Keratinocyte (primary cell): Measurements from ENCODE around the gene SYT9. TPM values are rescaled to one million over a fixed set of nuclear protein-coding genes. Genes with fewer than 3 reads are reported as not detected.

Experiments
- DNase-seq: peaks from one replicate; pipeline ENCODE4 v3.0.0-alpha.2; 2011; ENCODE audit warnings: low read depth, missing footprints, low spot score
- FAIRE-seq: peaks from 2 replicates; lab custom pipeline; 2011; peaks lifted over from hg19 to GRCh38; lab: Jason Lieb, UNC
- H2AFZ ChIP-seq: 2 replicates; pipeline ENCODE4 v1.6.0; 2012; ENCODE audit warnings: low read length, control low read depth, inconsistent platforms; ENCODE audit not compliant: control insufficient read depth
- H3K27ac ChIP-seq: 2 replicates; pipeline ENCODE4 v1.5.1; 2011; ENCODE audit warnings: low read length; ENCODE audit not compliant: control insufficient read depth, insufficient read depth
- H3K27me3 ChIP-seq: 3 replicates; pipeline ENCODE4 v1.6.0; 2011; ENCODE audit warnings: low read length; ENCODE audit not compliant: control insufficient read depth, insufficient read depth; ENCODE audit errors: extremely low read depth
- H3K36me3 ChIP-seq, 2 experiments: 2 replicates in 1 of 2; 3 replicates in 1 of 2; pipeline ENCODE4 v1.5.1; 2011; ENCODE audit warnings: low read length in 2 of 2, mild to moderate bottlenecking in 1 of 2; ENCODE audit not compliant: control insufficient read depth in 2 of 2, insufficient read depth in 2 of 2; ENCODE audit errors: extremely low read depth in 1 of 2
- H3K4me1 ChIP-seq: 3 replicates; pipeline ENCODE4 v1.5.1; 2011; ENCODE audit warnings: low read length; ENCODE audit not compliant: control insufficient read depth, insufficient read depth; ENCODE audit errors: extremely low read depth
- H3K4me2 ChIP-seq: 3 replicates; pipeline ENCODE4 v1.6.0; 2011; ENCODE audit warnings: low read depth, low read length; ENCODE audit not compliant: control insufficient read depth, insufficient read depth; ENCODE audit errors: extremely low read depth
- H3K4me3 ChIP-seq, 3 experiments: fragments of 200-600 bp in 1 of 3; sonication (generic) in 1 of 3; 2 replicates in 2 of 3; 3 replicates in 1 of 3; pipeline ENCODE4 v1.5.1; 2011 to 2016; ENCODE audit warnings: low read length in 3 of 3, mild to moderate bottlenecking in 3 of 3, control low read depth in 2 of 3, inconsistent platforms in 1 of 3, low read depth in 1 of 3, mixed read lengths in 1 of 3, mixed run types in 1 of 3, moderate library complexity in 1 of 3; ENCODE audit not compliant: control insufficient read depth in 2 of 3, insufficient read depth in 2 of 3; ENCODE audit errors: extremely low read depth in 1 of 3
- H3K79me2 ChIP-seq: 2 replicates; pipeline ENCODE4 v1.6.0; 2012; ENCODE audit warnings: low read length; ENCODE audit not compliant: control insufficient read depth, insufficient read depth
- H3K9ac ChIP-seq: 3 replicates; pipeline ENCODE4 v1.6.0; 2011; ENCODE audit warnings: low read length; ENCODE audit not compliant: control insufficient read depth, insufficient read depth; ENCODE audit errors: extremely low read depth
- H3K9me1 ChIP-seq: 3 replicates; pipeline ENCODE4 v1.6.0; 2011; ENCODE audit warnings: low read length; ENCODE audit not compliant: control insufficient read depth, insufficient read depth; ENCODE audit errors: extremely low read depth
- H3K9me3 ChIP-seq: 2 replicates; pipeline ENCODE4 v1.5.1; 2012; ENCODE audit warnings: low read depth, low read length; ENCODE audit not compliant: control insufficient read depth
- H4K20me1 ChIP-seq: 3 replicates; pipeline ENCODE4 v1.6.0; 2011; ENCODE audit warnings: low read length; ENCODE audit not compliant: control insufficient read depth, insufficient read depth; ENCODE audit errors: extremely low read depth
- EZH2 ChIP-seq: IDR thresholded peaks from one replicate; pipeline ENCODE4 v1.6.1; 2012; ENCODE audit warnings: inconsistent platforms, mild to moderate bottlenecking, low read length, moderate library complexity
- dilution Hi-C: fragments of 300-500 bp; cut with MboI; formaldehyde crosslinking; loops from one replicate; pipeline ENCODE4 v1.7.0; 2020; ENCODE audit warnings: low sequenced_read_pairs; ENCODE audit not compliant: extremely low pct_ligation_motif_present
- polyA plus RNA-seq, 5 experiments: library from polyadenylated mRNA; depleted of rRNA in 3 of 5; stranded (reverse) in 3 of 5; stranded (forward) in 1 of 5; unstranded in 1 of 5; fragments of >200 nt; gene quantifications; 1 replicate in 1 of 5; 2 replicates in 3 of 5; 3 replicates in 1 of 5; pipeline versions ENCODE4 v1.2.1 to v1.2.3, GENCODE V29; 2011 to 2012; ENCODE audit warnings: missing spikeins in 2 of 5, low read depth in 1 of 5, low replicate concordance in 1 of 5
- TF ChIP-seq, protein P1 (sequence below), 3 experiments: IDR thresholded peaks in 1 of 3; conservative IDR thresholded peaks in 1 of 3; optimal IDR thresholded peaks in 1 of 3; 2 replicates in 2 of 3; 3 replicates in 1 of 3; pipeline versions ENCODE3 to v1.5.1; 2011; ENCODE audit warnings: low read length in 3 of 3, mild to moderate bottlenecking in 3 of 3, moderate library complexity in 2 of 3, control low read depth in 1 of 3, inconsistent platforms in 1 of 3; ENCODE audit not compliant: insufficient read depth in 2 of 3; ENCODE audit errors: extremely low read depth in 1 of 3

SYT9 gene
- polyA plus RNA-seq, 1 donor (not counting 4 experiments of a cell fraction or from before 2014, with no cell fraction given) = not detected

GRCh38 chr11:7364660-7365059 is 113.0 kb downstream of the SYT9 start:
- no peak for FAIRE-seq
- DNase-seq = no peak
- TF ChIP-seq, protein P1, sequence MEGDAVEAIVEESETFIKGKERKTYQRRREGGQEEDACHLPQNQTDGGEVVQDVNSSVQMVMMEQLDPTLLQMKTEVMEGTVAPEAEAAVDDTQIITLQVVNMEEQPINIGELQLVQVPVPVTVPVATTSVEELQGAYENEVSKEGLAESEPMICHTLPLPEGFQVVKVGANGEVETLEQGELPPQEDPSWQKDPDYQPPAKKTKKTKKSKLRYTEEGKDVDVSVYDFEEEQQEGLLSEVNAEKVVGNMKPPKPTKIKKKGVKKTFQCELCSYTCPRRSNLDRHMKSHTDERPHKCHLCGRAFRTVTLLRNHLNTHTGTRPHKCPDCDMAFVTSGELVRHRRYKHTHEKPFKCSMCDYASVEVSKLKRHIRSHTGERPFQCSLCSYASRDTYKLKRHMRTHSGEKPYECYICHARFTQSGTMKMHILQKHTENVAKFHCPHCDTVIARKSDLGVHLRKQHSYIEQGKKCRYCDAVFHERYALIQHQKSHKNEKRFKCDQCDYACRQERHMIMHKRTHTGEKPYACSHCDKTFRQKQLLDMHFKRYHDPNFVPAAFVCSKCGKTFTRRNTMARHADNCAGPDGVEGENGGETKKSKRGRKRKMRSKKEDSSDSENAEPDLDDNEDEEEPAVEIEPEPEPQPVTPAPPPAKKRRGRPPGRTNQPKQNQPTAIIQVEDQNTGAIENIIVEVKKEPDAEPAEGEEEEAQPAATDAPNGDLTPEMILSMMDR (optimal IDR thresholded peaks at IDR 0.05 in 1 of 3, IDR thresholded peaks at IDR 0.05 in 1 of 3, conservative IDR thresholded peaks at IDR 0.05 in 1 of 3; ENCODE audit: extremely low read depth in 1 of 3, insufficient read depth in 2 of 3, low read length in 3 of 3) = no peak
- no peak for TF ChIP-seq EZH2
- no peaks in the 10 kb centered on the region for H3K36me3 ChIP-seq
- H3K27me3 ChIP-seq = no peaks in the 10 kb centered on the region
- no peaks in the 10 kb centered on the region for H3K9me1 ChIP-seq
- H3K4me2 ChIP-seq = no peak overlapping the region
- no peaks in the 10 kb centered on the region for H4K20me1 ChIP-seq
- dilution Hi-C loops = no loop called here
- H3K4me3 ChIP-seq = no peak overlapping the region
- H2AFZ ChIP-seq = no peak overlapping the region
- no peak overlapping the region for H3K9ac ChIP-seq
- no peaks in the 10 kb centered on the region for H3K9me3 ChIP-seq
- no peak overlapping the region for H3K27ac ChIP-seq
- H3K4me1 ChIP-seq = no peaks in the 10 kb centered on the region
- H3K79me2 ChIP-seq = no peaks in the 10 kb centered on the region

GRCh38 chr11:7367803-7368202 is 116.1 kb downstream of the SYT9 start:
- FAIRE-seq (no peak), DNase-seq (no peak)
- Histone ChIP-seq H3K4me2 (no peak overlapping the region), H3K9me3 (no peaks in the 10 kb centered on the region), H3K27ac (no peak overlapping the region), H3K36me3 (no peaks in the 10 kb centered on the region), H3K9ac (no peak overlapping the region), H3K9me1 (no peaks in the 10 kb centered on the region), H4K20me1 (no peaks in the 10 kb centered on the region), H3K4me1 (no peaks in the 10 kb centered on the region), H3K4me3 (no peak overlapping the region), H2AFZ (no peak overlapping the region), H3K27me3 (no peaks in the 10 kb centered on the region), H3K79me2 (no peaks in the 10 kb centered on the region)
- dilution Hi-C loops = no loop called here
- TF ChIP-seq EZH2 = no peak
- TF ChIP-seq, protein P1 (optimal IDR thresholded peaks at IDR 0.05 in 1 of 3, IDR thresholded peaks at IDR 0.05 in 1 of 3, conservative IDR thresholded peaks at IDR 0.05 in 1 of 3; ENCODE audit: extremely low read depth in 1 of 3, insufficient read depth in 2 of 3, low read length in 3 of 3) = no peak
